Measurements from ENCODE around the gene CWC27.
"Not testable (repeated sequence)": the region's sequence is repeated elsewhere in the genome, so short reads cannot be mapped to it uniquely, and the experiment has no call there.

CWC27 gene

DNA sequence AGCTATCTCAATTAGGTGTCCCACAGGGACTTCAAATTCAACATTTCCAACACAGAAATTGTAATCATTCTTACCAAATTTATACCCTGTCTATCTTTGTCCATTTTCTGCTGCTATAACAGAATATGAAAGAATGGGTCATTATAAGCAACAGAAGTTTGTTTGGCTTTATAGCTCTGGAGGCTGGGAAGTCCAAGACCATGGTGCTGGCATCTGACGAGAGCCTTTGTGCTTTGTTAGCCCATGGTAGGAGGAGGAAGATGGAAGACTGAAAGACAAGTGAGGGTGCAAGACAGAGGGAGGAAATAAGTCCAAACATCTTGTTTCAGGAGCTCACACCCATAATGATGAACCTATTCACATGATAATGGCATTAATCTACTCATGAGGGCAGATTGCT lies 72.2 kb downstream of the CWC27 start:
- no peak for DNase-seq

DNA sequence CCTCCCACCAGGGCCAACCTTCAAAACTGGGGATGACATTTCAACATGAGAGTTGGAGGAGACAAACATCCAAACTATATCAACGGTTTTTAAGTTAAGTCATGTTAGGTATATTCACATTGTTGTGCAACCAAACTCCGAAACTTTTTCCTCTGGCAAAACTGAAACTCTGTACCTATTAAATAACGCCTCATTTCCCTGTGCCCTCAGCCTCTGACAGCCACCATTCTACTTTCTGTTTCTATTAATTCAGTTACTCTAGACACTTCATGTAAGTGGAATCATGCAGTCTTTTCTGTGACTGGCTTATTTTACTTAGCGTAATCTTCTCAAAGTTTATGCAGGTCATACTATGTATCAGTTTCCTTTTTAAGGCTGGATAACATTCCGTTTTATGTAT lies 85.0 kb downstream of the CWC27 start:
- no peak for DNase-seq

DNA sequence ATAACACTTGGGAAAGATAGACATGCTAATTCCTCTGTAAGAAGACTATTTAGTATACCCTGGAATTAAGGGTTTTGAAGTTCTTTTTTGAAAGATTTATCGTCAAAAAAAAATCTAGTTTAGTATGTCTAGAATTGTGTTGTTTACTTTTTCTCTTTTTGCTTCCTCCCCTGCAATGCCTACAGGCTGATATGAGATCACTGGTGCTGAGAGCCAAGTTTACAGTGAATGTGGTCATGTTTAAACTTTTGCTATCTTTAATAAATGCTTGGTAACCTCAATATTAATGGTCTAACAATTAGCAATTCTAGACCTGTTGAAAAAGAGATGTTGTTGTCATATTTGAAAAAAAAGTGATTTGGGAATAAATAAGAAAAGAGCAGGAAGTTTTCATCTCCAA lies 86.1 kb downstream of the CWC27 start:
- no peak for DNase-seq

DNA sequence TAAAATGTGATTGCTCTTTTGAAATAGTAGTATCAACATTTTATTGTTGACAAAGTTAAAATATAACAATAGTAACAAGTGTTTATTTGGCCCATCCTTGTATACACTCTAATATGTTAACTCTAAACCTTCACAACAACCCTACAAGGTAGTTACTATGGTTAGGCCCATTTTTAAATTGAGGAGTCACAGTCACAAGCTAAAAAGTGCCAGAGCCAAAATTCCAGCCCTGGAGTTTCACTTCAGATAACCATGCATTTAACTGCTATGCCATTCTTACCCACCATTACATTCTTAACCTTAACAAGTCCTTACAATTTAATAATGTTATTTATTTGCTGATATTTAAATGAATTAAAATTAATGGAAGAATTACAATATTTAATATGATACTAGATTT lies 91.2 kb downstream of the CWC27 start:
- DNase-seq, result no peak

DNA sequence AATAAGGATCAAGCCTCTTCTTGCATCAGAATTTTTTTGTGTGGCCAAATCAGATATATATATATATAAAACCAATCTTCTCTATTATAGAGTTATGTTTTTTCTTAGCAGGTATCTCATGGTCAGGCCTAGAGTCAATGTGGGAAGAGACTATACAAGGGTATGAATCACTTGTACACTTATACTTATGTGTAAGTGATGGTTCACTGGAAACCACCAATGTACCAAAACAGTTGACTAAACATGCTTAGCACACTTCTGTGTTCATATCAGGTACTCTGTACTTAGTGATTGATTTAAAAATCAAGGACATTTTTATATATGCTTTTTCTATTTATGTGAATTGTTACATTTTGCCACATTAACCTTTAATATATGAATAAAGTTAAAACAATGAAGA lies 92.6 kb downstream of the CWC27 start:
- DNase-seq, result no peak

DNA sequence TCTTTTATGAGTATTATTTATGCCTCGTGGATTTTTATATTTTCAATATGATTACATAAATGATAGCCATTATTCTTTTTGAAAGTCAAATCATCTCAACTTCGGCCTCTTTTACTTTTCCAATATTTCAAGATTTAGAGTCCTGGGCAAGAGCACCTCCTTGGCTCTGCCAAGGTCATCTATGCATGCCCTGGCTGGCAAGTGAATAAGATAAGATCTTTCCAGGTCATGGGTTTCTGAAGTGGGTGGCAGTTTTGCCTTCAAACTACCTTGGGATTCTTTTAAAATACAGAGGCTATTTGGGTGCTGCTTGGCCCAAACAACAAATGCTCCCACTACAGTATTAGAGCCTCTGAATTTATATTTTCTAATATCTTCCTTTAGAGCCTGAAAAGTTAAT lies 95.4 kb downstream of the CWC27 start:
- DNase-seq, result no peak

DNA sequence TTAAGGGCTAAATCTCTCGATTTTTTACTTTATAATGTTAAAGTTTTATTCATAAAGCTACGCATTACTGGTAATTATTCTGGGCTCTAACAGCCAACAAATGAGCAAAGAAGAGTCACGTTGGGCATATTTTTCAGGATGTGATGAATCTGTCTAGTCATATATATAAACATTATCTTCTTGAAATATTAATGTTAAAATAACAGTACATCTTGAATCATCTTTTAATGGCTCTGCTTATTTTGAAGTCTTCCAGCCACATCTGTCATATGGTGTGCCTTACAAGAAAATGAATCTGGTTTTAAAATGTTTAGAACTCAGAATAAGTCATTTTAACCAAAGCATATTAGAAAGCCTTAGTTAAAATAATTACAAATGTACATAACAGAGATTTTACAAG lies 96.9 kb downstream of the CWC27 start:
- DNase-seq, result no peak

DNA sequence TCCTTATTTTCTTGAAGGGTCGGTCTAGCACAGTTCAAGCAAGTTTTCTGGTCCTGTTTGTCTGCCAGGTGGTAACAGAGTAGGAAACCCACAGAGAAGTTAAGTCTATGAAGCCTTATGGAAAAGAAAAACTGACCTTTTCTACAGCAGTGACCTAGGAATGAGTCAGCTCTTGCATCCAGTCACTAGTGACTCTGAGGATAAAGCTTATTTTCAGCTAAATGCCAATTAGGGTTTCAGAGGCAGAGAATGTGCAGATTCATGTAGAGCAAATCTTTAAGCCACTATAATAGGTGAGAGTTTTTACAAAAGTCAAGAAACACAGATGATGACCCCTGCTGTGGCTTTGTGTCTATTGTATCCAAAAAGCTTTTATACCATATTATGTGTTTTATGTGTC lies 100.7 kb downstream of the CWC27 start:
- DNase-seq, result no peak

DNA sequence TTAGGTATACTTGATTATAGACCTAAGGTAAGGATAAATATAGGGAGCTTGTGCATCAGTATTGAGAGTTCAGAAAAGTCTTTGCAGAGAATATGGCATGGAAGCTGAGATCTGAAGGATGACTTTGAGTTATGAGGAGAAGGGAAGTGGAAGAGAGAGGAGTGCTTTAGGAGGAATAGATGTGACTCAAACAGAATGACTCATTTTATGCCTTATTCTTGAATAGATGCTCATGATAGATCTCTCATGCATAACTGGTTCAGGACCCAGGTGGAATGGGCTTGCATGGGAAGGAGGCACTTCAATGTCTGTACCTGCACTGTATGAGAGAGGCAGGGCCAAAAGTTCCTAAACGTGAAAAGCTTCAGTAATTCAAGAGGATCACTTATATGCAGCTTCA lies 103.3 kb downstream of the CWC27 start:
- no peak for DNase-seq

DNA sequence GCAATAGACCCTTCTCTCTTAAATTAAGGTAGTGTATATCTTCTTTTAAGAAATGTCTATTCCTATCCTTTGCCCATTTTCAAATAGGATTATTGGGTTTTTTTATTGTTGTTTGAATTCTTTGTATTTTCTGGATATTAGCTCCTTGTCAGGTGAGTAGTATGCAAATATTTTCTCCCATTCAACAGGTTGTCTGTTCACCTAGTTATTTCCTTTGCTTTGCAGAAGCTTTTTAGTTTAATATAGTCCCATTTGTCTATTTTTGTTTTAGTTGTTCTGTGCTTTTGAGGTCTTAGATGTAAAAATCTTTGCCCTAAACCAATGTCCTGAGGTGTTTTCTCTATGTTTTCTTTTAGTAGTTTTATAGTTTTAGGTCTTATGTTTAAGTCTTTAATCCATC lies 104.7 kb downstream of the CWC27 start:
- no peak for DNase-seq

DNA sequence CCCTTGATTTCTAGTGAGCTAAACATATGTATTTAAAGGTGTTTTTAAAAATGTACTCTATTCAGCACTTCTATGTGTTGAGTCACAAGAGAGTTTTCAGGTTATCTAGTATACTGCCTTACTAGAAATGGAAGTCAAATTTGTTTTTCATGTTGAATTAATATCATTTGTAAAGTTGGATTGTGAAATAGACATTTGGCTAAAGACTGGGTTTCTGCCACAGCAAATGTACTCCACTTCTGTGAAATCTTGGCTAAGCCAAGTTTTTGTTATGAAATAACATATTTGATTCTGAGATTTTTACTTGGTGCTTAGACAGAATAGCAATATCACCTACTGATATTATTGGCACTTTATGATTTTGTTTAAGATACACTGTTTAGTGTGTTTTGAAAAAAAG lies 106.0 kb downstream of the CWC27 start:
- no peak for DNase-seq

DNA sequence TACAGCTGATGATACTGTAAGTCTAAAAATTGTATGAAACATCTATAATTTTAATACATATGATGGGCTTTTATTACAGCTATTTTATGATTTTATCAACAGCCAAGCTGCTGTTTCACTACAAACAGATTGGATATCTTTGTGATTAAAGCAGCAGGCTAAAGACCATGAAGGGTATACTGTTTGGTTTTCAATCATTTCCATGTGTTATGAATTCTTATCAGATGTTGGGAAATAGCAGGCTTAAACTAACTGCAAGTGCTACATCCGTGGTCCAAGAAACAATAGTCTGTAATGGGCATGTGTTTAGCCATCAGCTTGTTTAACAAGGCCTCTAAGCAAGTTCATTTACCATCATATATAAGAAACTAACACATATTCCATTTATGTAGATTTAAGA lies 107.5 kb downstream of the CWC27 start:
- no peak for DNase-seq

DNA sequence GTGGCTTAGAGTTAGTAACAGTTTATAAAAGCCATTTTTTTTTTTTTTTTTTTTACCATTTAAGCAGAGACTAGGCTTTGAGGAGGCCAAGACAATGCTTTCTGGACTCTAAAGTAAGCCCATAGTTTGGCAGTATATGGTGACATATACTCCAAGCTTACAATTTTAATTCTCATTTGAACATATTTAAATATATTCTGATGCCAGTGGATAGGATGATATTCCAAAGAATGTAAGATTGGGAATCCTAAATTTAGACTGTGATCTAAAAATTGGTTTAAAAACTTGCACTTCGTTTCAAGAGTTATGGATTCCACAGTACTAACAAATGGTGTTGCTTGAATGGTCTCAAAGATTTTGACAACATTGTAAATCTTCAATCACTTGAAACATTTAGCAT lies 112.1 kb downstream of the CWC27 start:
- DNase-seq, result no peak

DNA sequence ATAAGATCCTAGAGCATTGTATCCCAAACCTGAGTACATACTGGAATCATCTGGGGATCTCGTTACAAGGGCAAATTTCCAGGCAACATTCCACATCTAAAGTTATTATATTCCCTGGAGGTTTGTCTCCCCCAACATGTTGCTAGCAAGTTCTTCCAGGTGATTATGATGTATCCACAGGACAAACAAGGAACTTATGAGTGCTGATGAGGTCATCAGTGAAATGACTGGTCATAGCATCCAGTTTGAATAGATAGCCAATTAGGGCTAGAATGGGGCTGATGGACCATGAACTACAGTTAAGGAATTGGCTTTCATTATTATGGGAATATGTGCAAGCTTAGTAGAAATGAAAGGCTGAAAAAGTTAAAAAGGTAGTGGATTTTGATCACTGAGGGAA lies 115.2 kb downstream of the CWC27 start:
- DNase-seq, result no peak

DNA sequence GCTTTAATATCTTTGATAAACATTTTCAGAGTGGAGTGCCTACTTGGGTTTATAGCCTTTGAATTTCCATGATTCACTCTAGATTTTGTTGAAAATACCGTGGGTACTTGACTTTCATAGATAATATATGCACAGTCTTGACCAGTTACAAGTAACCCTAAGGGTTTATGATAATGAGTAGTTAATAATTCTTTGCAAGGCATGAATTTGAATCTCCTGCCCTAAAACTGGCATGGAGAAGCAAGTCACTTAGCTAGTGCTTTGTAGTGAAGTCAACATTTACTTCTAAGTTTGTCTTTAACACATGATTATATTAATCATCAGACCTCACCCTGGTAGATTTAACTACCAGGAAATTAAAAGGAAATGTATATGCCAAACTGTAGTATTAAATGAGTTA lies 115.8 kb downstream of the CWC27 start:
- DNase-seq, result no peak

DNA sequence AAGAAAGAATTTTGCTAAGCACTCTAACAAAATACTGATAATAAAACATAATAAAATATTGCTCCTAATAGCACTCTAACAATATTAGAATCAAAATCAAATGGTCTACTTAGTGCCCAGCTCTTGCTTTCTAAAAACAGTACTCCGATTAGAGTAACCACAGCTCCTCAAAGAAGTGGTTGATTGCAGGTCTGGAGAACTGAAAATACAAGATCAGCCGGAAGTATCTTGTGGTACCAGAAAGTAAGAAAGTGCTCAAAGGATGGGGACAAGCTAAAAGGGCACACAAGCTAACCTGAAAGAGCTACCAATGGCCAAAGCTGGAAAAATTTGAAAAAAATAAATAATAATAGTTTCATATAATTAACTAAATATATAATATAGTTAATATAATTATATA lies 119.2 kb downstream of the CWC27 start:
- no peak for DNase-seq

DNA sequence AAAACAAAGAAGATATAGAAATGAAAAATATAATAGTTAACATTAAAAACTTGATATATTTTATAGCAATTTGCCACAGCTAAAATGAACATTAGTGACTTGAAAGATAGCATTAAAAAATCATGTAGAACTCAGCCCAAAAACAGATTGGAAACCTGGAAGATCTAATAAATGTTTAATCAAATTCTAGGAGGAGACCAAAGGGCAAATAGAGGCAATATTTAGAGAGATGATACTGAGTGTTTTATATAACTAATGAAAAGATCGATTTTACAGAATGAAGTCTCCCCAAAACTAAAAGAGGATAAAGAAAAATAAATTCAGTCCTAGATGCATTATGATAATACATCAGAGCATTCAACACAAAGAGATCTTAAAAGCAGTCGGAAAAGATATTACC lies 127.0 kb downstream of the CWC27 start:
- DNase-seq, result no peak

DNA sequence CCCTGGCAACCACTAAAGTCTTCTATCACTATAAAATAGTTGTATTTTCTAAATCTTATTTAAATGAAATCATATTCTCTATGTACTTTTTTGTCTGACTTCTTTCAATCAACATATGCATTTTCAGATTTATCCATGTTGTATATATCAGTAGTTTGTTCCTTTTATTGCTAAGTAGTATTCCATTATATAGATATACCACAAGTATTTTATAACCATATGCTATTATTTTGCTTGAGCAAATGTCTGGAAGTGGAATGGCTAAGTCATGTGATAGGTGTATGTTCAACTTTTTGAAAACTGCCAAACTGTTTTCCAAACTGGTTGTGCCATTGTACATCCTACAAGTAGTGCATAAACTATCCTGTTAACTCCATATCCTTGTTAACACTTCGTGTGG lies 131.1 kb downstream of the CWC27 start:
- no peak for DNase-seq

DNA sequence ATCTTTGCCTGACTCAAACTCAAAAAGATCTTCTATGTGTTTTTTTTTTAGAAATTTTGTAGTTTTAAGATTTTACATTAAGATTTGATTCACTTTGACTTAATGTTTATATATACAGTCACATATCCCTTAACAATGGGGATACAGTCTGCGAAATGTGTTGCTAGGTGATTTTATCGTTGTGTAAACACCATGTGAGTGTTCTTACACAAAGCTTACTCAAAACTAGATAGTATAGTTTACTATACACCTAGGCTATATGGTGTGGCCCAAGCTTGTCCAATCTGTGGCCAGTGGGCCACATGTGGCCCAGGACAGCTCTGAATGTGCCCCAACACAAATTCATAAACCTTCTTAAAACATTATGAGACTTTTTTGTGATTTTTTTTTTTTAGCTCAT lies 131.9 kb downstream of the CWC27 start:
- no peak for DNase-seq

DNA sequence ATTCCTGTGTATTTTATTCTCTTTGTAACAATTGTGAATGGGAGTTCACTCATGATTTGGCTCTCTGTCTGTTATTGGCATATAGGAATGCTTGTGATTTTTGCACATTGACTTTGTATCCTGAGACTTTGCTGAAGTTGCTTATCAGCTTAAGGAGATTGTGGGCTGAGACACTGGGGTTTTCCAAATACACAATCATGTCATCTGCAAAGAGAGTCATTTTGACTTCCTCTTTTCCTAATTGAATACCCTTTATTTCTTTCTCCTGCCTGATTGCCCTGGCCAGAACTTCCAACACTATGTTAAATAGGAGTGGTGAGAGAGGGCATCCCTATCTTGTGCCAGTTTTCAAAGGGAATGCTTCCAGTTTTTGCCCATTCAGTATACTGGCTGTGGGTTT lies 138.7 kb downstream of the CWC27 start:
- DNase-seq, result not testable (repeated sequence)

DNA sequence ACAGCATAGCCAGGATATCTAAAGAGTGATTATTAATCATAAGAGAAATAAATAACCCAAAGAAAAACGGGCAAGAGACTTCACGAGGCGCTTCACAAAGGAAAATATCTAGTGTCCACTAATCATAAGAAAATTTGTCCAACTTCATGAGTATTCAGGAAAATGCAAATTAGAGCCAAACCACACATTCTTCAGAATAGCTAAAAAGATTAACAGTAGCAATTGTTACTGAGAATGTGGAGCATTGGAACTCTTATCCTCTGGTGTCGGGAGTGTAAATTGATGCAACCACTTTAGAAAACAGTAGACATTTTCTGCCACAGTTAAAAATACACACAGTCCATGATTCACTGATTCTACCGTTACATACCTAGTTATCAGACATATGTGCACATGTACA lies 145.7 kb downstream of the CWC27 start:
- DNase-seq, result no peak

DNA sequence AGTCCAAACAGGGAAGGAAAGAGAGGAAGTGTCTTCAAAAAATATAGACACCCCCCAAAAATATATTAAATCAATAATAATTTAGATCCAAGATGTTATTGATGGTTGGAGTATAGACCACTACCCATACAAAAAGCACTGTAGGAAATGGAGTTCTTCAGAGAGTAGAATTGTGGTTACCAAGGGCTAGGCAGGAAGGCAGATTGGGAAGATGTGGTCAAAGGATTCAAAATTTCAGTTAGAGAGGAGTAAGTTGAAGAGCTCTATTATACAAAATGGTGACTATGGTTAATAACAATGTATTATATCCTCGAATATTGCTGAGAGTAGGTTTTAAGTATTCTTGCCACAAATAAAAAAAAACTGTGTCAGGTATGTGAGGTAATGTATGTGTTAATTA lies 149.4 kb downstream of the CWC27 start:
- DNase-seq, result no peak

DNA sequence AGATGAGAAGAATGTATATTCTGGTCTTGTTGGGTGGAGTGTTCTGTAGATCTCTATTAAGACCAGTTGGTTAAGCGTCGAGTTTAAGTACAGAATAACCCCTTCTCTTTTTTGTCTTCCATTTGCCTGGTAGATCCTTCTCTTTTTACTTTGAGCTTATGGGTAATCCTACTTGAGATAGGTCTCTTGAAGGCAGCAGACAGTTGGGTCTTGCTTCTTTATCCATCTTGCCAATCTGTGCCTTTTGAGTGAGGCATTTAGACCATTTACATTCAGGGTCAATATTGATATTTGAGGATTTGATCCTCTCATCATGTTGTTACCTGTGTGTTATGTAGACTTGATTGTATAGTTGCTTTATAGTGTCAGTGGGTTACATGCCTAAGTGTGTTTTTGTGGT lies 152.7 kb downstream of the CWC27 start:
- no peak for DNase-seq

DNA sequence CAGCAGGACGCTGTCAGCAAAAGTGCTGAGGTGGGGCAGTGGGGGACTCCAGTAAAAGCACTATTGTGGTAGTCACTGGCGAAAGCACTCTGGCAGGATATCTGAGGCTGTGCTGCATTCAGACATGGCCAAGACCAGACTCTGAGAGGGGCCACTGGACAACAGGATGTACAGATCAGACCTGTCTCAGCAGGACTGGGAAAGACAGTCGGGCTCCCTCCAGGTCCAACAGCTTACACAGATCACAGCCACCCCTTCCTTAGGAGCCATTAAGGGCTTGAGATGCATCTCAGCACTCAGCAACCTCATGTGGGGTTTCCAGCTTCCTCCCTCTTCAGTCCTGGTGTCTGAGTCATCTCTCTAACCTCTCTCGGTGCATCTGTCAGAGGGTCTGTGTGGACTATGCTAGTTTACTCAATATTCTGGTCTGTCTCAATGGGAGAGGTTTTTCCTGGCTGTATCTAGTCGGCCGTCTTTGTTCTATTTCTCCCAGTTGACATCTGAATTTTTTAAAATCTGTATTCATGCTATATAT lies 154.5 kb downstream of the CWC27 start:
- DNase-seq, result no peak

DNA sequence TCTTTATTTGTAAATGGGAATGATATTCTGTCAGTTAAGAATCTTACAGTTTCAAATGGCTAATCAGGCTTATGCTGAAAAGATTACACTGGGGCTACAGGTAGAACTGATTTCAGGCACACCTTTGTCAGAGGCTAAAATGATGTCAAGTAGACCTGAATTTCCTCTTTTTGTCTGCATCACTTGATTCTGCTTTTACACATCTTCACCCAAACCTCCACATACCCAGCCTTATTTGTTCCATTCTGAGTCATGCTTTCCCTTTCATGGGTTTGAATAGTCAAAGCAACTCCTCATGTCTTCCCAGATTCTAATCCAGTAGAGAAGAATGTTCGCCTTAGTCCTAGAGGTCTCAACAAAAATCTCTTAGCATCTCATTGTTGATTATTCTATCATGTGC lies 156.4 kb downstream of the CWC27 start:
- DNase-seq, result no peak

DNA sequence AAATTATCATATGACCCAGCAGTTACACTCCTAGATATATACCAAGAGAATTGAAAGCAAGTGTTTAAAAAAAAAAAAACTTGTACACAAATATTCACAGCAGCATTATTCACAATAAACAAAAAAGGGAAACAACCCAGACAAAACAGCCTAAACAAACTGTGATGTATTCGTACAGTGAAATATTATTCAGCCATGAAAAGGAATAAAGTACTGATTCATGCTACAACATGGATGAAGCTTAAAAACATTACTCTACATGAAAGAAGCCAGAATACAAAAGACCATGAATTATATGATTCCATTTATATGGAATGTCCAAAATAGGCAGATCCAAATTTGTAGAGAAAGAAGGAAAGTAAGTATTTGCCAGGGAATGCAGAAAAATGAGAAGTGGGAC lies 161.1 kb downstream of the CWC27 start:
- DNase-seq, result no peak
